A549 (cell line): ENCODE measurements around the gene GLIS1. TPM values are rescaled to one million over a fixed set of nuclear protein-coding genes. Genes with fewer than 3 reads are reported as not detected.

Experiments used
- ATAC-seq, 2 experiments: fragments of 200-7000 bp in 1 of 2; fragments of >200 bp in 1 of 2; cut with Nextera tagmentation in 1 of 2; cut with Tn5 transposase in 1 of 2; 3 replicates each; pipeline versions ENCODE4 v1.8.0 to v1.9.1; 2018 to 2020; ENCODE audit warnings: mild to moderate bottlenecking in 1 of 2, moderate library complexity in 1 of 2
- CTCF ChIA-PET: fragments of 300-600 bp; sonication (Branson Sonifier 250); formaldehyde crosslinking; extraction: SDS; loops from one replicate; lab custom pipeline; 2021; ENCODE audit warnings: antibody characterized with exemption, inconsistent platforms; lab: Yijun Ruan, JAX
- POLR2A ChIA-PET: fragments of 350-600 bp; formaldehyde crosslinking; extraction: SDS; loops from one replicate; lab custom pipeline; 2021; ENCODE audit warnings: antibody characterized with exemption, inconsistent platforms; lab: Yijun Ruan, JAX
- DNase-seq, 2 experiments: peaks; one replicate each; pipeline versions ENCODE4 v3.0.0 to v3.0.0-alpha.2; 2011 to 2016; ENCODE audit warnings: low read depth in 1 of 2, low spot score in 1 of 2
- FAIRE-seq: peaks from 2 replicates; lab custom pipeline; 2011; peaks lifted over from hg19 to GRCh38; lab: Jason Lieb, UNC
- H3K27ac ChIP-seq, 2 experiments: fragments of >200 bp; sonication (Bioruptor Twin); formaldehyde crosslinking; 3 replicates each; pipeline ENCODE4 v1.5.1; 2016 to 2017
- H3K4me1 ChIP-seq: fragments of >200 bp; sonication (Bioruptor Twin); formaldehyde crosslinking; 3 replicates; pipeline ENCODE4 v1.6.1; 2016
- H3K4me2 ChIP-seq: fragments of >200 bp; sonication (Bioruptor Twin); formaldehyde crosslinking; 3 replicates; pipeline ENCODE4 v1.6.1; 2016
- H3K4me3 ChIP-seq: fragments of >200 bp; sonication (Bioruptor Twin); formaldehyde crosslinking; 3 replicates; pipeline ENCODE4 v1.5.1; 2016
- H3K9me3 ChIP-seq: fragments of >200 bp; sonication (Bioruptor Twin); formaldehyde crosslinking; 3 replicates; pipeline ENCODE4 v1.6.1; 2016
- BHLHE40 ChIP-seq: IDR thresholded peaks from 2 replicates; pipeline ENCODE4 v1.6.1; 2012; ENCODE audit warnings: low read depth, low read length, inconsistent platforms
- CBX2 ChIP-seq: fragments of 200-600 bp; sonication (generic); IDR thresholded peaks from 2 replicates; pipeline ENCODE4 v1.6.1; 2016; ENCODE audit warnings: low read depth, mild to moderate bottlenecking, borderline replicate concordance
- CHD2 ChIP-seq: fragments of 150-350 bp; IDR thresholded peaks from 2 replicates; pipeline ENCODE4 v1.6.1; 2014; ENCODE audit warnings: low read length; ENCODE audit not compliant: partially characterized antibody
- EHF ChIP-seq: fragments of 250-450 bp; sonication (Bioruptor Pico); IDR thresholded peaks from 2 replicates; pipeline ENCODE4 v1.5.0; 2020; ENCODE audit warnings: mild to moderate bottlenecking
- EHMT2 ChIP-seq: fragments of 200-600 bp; sonication (generic); IDR thresholded peaks from 2 replicates; pipeline ENCODE4 v1.6.1; 2016; ENCODE audit warnings: antibody characterized with exemption, low read depth, mild to moderate bottlenecking, moderate library complexity
- ESRRA ChIP-seq: fragments of 150-350 bp; IDR thresholded peaks from 2 replicates; pipeline ENCODE4 v1.6.1; 2014; ENCODE audit warnings: mild to moderate bottlenecking, low read length, borderline replicate concordance
- FOSB ChIP-seq: fragments of 250-450 bp; sonication (Bioruptor Pico); IDR thresholded peaks from 2 replicates; pipeline ENCODE4 v1.5.0; 2020; ENCODE audit warnings: mild to moderate bottlenecking, moderate library complexity
- FOSL2 ChIP-seq, 2 experiments: fragments of 450-650 bp in 1 of 2; fragments of >200 bp in 1 of 2; sonication (Bioruptor Twin) in 1 of 2; formaldehyde crosslinking; IDR thresholded peaks; 2 replicates each; pipeline versions ENCODE4 v1.5.0 to v1.6.1; 2016 to 2020; ENCODE audit warnings: mild to moderate bottlenecking in 1 of 2, moderate library complexity in 1 of 2
- GATA3 ChIP-seq: IDR thresholded peaks from 2 replicates; pipeline ENCODE4 v1.6.1; 2012; ENCODE audit warnings: borderline replicate concordance
- HDAC2 ChIP-seq: fragments of 200-600 bp; sonication (generic); IDR thresholded peaks from 2 replicates; pipeline ENCODE4 v1.6.1; 2016
- HOXB5 ChIP-seq: fragments of 250-450 bp; sonication (Bioruptor Pico); IDR thresholded peaks from 2 replicates; pipeline ENCODE4 v1.5.0; 2020; ENCODE audit warnings: mild to moderate bottlenecking, moderate library complexity
- JUN ChIP-seq, 2 experiments: fragments of >200 bp; sonication (Bioruptor Twin); formaldehyde crosslinking; IDR thresholded peaks; 2 replicates in 1 of 2; 3 replicates in 1 of 2; pipeline ENCODE4 v1.6.1; 2016 to 2017
- JUNB ChIP-seq: fragments of >200 bp; sonication (Bioruptor Twin); formaldehyde crosslinking; IDR thresholded peaks from 2 replicates; pipeline ENCODE4 v1.6.1; 2016
- MAFK ChIP-seq: fragments of 450-650 bp; IDR thresholded peaks from 2 replicates; pipeline ENCODE4 v1.6.1; 2014; ENCODE audit not compliant: partially characterized antibody
- NPAS2 ChIP-seq: fragments of 250-450 bp; sonication (Bioruptor Pico); IDR thresholded peaks from 2 replicates; pipeline ENCODE4 v1.8.0; 2022; ENCODE audit warnings: mild to moderate bottlenecking, moderate library complexity, borderline replicate concordance
- NR3C1 ChIP-seq: fragments of >200 bp; sonication (Bioruptor Twin); formaldehyde crosslinking; IDR thresholded peaks from 3 replicates; pipeline ENCODE4 v1.6.1; 2017
- PHF8 ChIP-seq: fragments of 200-600 bp; sonication (generic); IDR thresholded peaks from 2 replicates; pipeline ENCODE4 v1.6.1; 2016; ENCODE audit warnings: low read depth, mild to moderate bottlenecking, antibody characterized with exemption, moderate library complexity, borderline replicate concordance
- POLR2AphosphoS2 ChIP-seq: conservative IDR thresholded peaks from 2 replicates; pipeline ENCODE4 v1.6.1; 2012; ENCODE audit warnings: low read length, improper control_type of control experiment, inconsistent platforms
- RAD21 ChIP-seq, 2 experiments: fragments of >200 bp in 1 of 2; sonication (Bioruptor Twin) in 1 of 2; formaldehyde crosslinking in 1 of 2; IDR thresholded peaks in 1 of 2; conservative IDR thresholded peaks in 1 of 2; 2 replicates in 1 of 2; 3 replicates in 1 of 2; pipeline ENCODE4 v1.6.1; 2012 to 2018; ENCODE audit warnings: inconsistent platforms in 1 of 2
- SREBF2 ChIP-seq: fragments of 450-650 bp; IDR thresholded peaks from 2 replicates; pipeline ENCODE4 v1.6.1; 2014; ENCODE audit warnings: mild to moderate bottlenecking, moderate library complexity
- ZNF302 ChIP-seq: fragments of 250-450 bp; sonication (Bioruptor Pico); IDR thresholded peaks from 2 replicates; pipeline ENCODE4 v1.9.0; 2021; ENCODE audit warnings: inconsistent platforms, mild to moderate bottlenecking, moderate library complexity
- WGBS: methylation state at CpG from one replicate; pipeline ENCODE4 v1.1.6; 2017; ENCODE audit errors: missing lambda C conversion rate; 5-methylcytosine and 5-hydroxymethylcytosine counted together
- polyA plus RNA-seq, 4 experiments: library from polyadenylated mRNA; depleted of rRNA in 3 of 4; stranded (reverse); fragments of >200 nt; fragmentation: RNase III in 1 of 4; extraction: RNeasy Plus Mini Kit Qiagen cat#74134 plus additional on column Dnase treatment in 1 of 4; gene quantifications; 2 replicates in 3 of 4; 3 replicates in 1 of 4; pipeline ENCODE4 v1.2.3, GENCODE V29; 2011 to 2017
- TF ChIP-seq, protein P1 (sequence below): IDR thresholded peaks from 2 replicates; pipeline ENCODE4 v1.6.1; 2012
- TF ChIP-seq, protein P2 (sequence below): IDR thresholded peaks from 2 replicates; pipeline ENCODE4 v1.6.1; 2012; ENCODE audit warnings: low read depth, borderline replicate concordance
- TF ChIP-seq, protein P3 (sequence below): IDR thresholded peaks from 2 replicates; pipeline ENCODE4 v1.6.1; 2012

GLIS1 gene
- polyA plus RNA-seq, 2 of the 4 experiments (the other 2 are of a cell fraction): 0.04 TPM; not detected in 1

DNA sequence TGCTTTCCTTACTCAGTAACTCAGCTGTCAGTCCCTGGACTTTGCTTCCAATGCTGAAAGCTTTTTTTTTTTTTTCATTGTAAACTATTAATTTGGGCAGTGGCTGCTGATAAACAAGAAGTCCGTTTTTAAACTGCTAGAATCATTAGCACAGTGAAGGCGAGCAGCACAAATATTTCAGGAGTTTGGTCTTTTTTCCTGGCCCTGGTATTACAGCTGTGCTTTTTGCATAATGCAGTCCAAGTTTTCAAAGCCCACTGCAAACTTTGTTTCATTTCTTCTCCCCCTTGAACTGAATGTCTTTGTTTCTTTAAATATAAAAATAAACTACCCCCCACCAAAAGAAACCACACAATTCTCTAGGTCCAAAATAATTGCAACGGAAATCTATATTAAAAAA, 6.6 kb downstream of the GLIS1 start (continued):
- TF ChIP-seq POLR2AphosphoS2: no peak
- TF ChIP-seq JUNB: no peak
- TF ChIP-seq BHLHE40: no peak
- TF ChIP-seq HDAC2: no peak
- no peak for TF ChIP-seq FOSB (CRISPR knock-in tag)
- TF ChIP-seq, all 56 proteins: peak for 0

DNA sequence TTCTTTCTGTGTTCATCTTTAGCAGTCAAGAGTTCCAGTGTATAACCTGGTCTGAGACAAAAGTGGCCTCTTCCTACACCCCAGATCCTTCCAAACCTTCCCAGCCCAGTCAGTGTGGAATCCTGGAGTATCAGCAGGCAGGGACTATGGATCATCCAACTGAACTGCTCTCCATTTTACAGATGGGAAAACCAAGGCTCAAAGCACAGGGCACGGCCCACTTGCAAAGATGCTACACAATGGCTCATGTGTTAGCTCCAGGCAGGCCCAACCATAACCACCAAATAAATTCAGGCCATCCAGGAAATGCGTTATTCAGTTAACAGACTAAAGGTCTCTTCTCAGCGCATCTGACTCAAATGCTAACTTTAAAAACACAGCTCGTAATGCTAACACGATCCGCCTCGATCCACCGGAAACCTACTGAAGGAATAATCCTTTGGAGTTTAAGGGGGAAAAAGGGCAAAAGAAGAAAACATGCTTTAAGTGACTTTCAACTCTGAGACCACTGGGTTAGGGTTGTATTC, 7.1 kb downstream of the GLIS1 start:
- H3K4me2 ChIP-seq: no peak overlapping the region
- CTCF ChIA-PET: interaction anchor here (0.6 to 2.0 kb wide), 3 partner anchors 22 to 1339 kb away, joined by 3 to 9 read pairs (median 3); no protein-coding TSS in a partner anchor
- no peak for DNase-seq

DNA sequence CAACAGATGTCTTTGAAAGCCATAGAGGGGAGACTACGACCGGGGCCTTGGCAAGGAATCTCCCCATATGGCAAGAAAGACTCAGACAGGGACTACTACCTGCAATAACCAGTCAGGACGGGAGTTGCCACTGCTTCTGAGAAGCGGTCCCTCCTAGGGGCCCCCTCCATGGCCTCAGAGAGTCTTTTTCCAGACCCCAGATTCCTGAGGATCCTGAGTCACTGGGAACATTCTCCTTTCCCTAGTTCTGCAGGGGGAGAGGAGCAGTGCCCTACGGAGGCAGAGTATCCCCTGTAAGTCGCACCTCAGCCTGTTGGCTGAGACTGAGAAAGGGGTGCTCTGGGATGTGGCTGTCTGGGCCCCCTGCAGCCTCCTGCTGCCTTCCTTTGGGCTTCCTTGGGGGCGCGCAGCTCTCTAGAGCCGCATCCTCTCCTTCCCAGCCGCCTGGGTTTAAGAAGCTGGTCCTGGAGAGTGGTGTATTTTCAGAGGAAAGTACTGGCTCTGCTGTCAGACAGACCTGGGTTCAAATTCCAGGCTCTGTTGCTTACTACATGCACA, 7.8 kb downstream of the GLIS1 start:
- no peak for DNase-seq
- TF ChIP-seq ZNF302: no peak
- TF ChIP-seq, protein P1, sequence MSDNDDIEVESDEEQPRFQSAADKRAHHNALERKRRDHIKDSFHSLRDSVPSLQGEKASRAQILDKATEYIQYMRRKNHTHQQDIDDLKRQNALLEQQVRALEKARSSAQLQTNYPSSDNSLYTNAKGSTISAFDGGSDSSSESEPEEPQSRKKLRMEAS: no peak
- TF ChIP-seq GATA3: no peak
- no peak for TF ChIP-seq FOSL2 (IDR thresholded peaks at IDR 0.05)
- TF ChIP-seq FOSL2 (CRISPR knock-in tag; IDR thresholded peaks at IDR 0.05): no peak
- no peak for TF ChIP-seq EHMT2
- TF ChIP-seq RAD21 (conservative IDR thresholded peaks at IDR 0.05 in 1 of 2, IDR thresholded peaks at IDR 0.05 in 1 of 2): no peak
- no peak for TF ChIP-seq JUN (IDR thresholded peaks at IDR 0.05)
- TF ChIP-seq, protein P2, sequence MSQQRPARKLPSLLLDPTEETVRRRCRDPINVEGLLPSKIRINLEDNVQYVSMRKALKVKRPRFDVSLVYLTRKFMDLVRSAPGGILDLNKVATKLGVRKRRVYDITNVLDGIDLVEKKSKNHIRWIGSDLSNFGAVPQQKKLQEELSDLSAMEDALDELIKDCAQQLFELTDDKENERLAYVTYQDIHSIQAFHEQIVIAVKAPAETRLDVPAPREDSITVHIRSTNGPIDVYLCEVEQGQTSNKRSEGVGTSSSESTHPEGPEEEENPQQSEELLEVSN: no peak
- no peak for TF ChIP-seq FOSB (CRISPR knock-in tag)
- no peak for TF ChIP-seq CHD2
- TF ChIP-seq, protein P3, sequence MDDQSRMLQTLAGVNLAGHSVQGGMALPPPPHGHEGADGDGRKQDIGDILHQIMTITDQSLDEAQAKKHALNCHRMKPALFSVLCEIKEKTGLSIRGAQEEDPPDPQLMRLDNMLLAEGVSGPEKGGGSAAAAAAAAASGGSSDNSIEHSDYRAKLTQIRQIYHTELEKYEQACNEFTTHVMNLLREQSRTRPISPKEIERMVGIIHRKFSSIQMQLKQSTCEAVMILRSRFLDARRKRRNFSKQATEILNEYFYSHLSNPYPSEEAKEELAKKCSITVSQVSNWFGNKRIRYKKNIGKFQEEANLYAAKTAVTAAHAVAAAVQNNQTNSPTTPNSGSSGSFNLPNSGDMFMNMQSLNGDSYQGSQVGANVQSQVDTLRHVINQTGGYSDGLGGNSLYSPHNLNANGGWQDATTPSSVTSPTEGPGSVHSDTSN: no peak
- TF ChIP-seq NR3C1: no peak
- TF ChIP-seq PHF8: no peak
- TF ChIP-seq MAFK: no peak
- no peak for TF ChIP-seq HOXB5 (CRISPR knock-in tag)
- no peak for TF ChIP-seq NPAS2 (CRISPR knock-in tag)
- TF ChIP-seq SREBF2: no peak
- no peak for TF ChIP-seq EHF
- TF ChIP-seq CBX2: no peak
- Histone ChIP-seq H3K4me2 (no peak overlapping the region), H3K4me1 (peaks cover 8% of the 10 kb centered on the region; the same call in 1 of the 3 replicates), H3K27ac (no peak overlapping the region), H3K4me3 (no peak overlapping the region), H3K9me3 (no peaks in the 10 kb centered on the region)
- WGBS: 71% methylated on average over 9 of the region's 10 CpGs
- ChIA-PET POLR2A (no interaction called here), CTCF (interaction anchor here (2.0 kb wide), 1 partner anchor 22 kb away, joined by 9 read pairs; no protein-coding TSS in a partner anchor)
- no peak for ATAC-seq
- no peak for FAIRE-seq

More for the DNA sequence above, 7.1 kb downstream of the GLIS1 start:
- Histone ChIP-seq H3K4me1 (peaks cover 8% of the 10 kb centered on the region; the same call in 1 of the 3 replicates), H3K9me3 (no peaks in the 10 kb centered on the region), H3K4me3 (no peak overlapping the region), H3K27ac (no peak overlapping the region)
- 80% methylated on average over 8 of the region's 8 CpGs for WGBS
- POLR2A ChIA-PET: no interaction called here
- no peak for TF ChIP-seq ESRRA
- FAIRE-seq (no peak), ATAC-seq (no peak)
